SK-N-SH (cell line): Measurements from ENCODE around the gene PIP5K1C. TPM values are rescaled to one million over a fixed set of nuclear protein-coding genes. Genes with fewer than 3 reads are reported as not detected.

ENCODE experiments used
- CTCF ChIA-PET: fragments of 300-600, 350-600 bp; formaldehyde crosslinking; extraction: SDS; loops from one replicate; lab custom pipeline; 2021; lab: Yijun Ruan, JAX
- POLR2A ChIA-PET: fragments of 350-600 bp; sonication (Branson Sonifier 250); formaldehyde crosslinking; extraction: SDS; loops from one replicate; lab custom pipeline; 2020; ENCODE audit warnings: antibody characterized with exemption, inconsistent platforms; lab: Yijun Ruan, JAX
- DNase-seq: peaks from one replicate; pipeline ENCODE4 v3.0.0; 2012
- H2AFZ ChIP-seq: fragments of 200-600 bp; sonication (generic); 2 replicates; pipeline ENCODE4 v1.8.1; 2016; ENCODE audit warnings: antibody characterized with exemption, mild to moderate bottlenecking, low read depth
- H3F3A ChIP-seq: fragments of 200-600 bp; sonication (generic); replicated peaks from 2 replicates; pipeline ENCODE3; 2016; ENCODE audit warnings: antibody characterized with exemption, mild to moderate bottlenecking; ENCODE audit not compliant: insufficient read depth
- H3K27ac ChIP-seq, 2 experiments: fragments of 200-500 bp in 1 of 2; fragments of 200-600 bp in 1 of 2; sonication (Bioruptor generic) in 1 of 2; sonication (generic), shearing (Covaris generic) in 1 of 2; 2 replicates each; pipeline versions ENCODE4 v1.5.1 to v1.6.1; 2014 to 2016; ENCODE audit warnings: low read depth in 2 of 2, inconsistent platforms in 1 of 2, low read length in 1 of 2, mild to moderate bottlenecking in 1 of 2, mixed read lengths in 1 of 2
- H3K27me3 ChIP-seq: fragments of 200-600 bp; sonication (generic), shearing (Covaris generic); 2 replicates; pipeline ENCODE4 v1.6.1; 2016; ENCODE audit warnings: mixed run types; ENCODE audit not compliant: insufficient read depth
- H3K36me3 ChIP-seq, 2 experiments: fragments of 200-500 bp in 1 of 2; fragments of 200-600 bp in 1 of 2; sonication (Bioruptor generic) in 1 of 2; sonication (generic) in 1 of 2; replicated peaks in 1 of 2; 2 replicates each; pipeline versions ENCODE3 to v1.5.1; 2014 to 2016; ENCODE audit warnings: low read length in 1 of 2, mild to moderate bottlenecking in 1 of 2; ENCODE audit not compliant: insufficient read depth in 2 of 2, control insufficient read depth in 1 of 2
- H3K4me1 ChIP-seq, 2 experiments: fragments of 200-500 bp in 1 of 2; fragments of 200-600 bp in 1 of 2; sonication (Bioruptor generic) in 1 of 2; sonication (generic), shearing (Covaris generic) in 1 of 2; 2 replicates each; pipeline versions ENCODE4 v1.5.1 to v1.6.1; 2014 to 2016; ENCODE audit warnings: low read depth in 1 of 2, low read length in 1 of 2, mixed run types in 1 of 2; ENCODE audit not compliant: insufficient read depth in 2 of 2, control insufficient read depth in 1 of 2
- H3K4me2 ChIP-seq: fragments of 200-600 bp; sonication (generic), shearing (Covaris generic); 2 replicates; pipeline ENCODE4 v1.6.1; 2017; ENCODE audit warnings: mixed run types
- H3K4me3 ChIP-seq, 2 experiments: fragments of 200-500 bp in 1 of 2; fragments of 200-600 bp in 1 of 2; sonication (Bioruptor generic) in 1 of 2; sonication (generic), shearing (Covaris generic) in 1 of 2; 2 replicates each; pipeline versions ENCODE4 v1.5.1 to v1.8.1; 2014 to 2016; ENCODE audit warnings: low read depth in 2 of 2, inconsistent platforms in 1 of 2, low read length in 1 of 2, mild to moderate bottlenecking in 1 of 2, mixed read lengths in 1 of 2, moderate library complexity in 1 of 2
- H3K79me2 ChIP-seq: fragments of 200-600 bp; sonication (generic); 2 replicates; pipeline ENCODE4 v1.8.1; 2017; ENCODE audit warnings: mild to moderate bottlenecking; ENCODE audit not compliant: insufficient read depth
- H3K9ac ChIP-seq: fragments of 200-600 bp; sonication (generic); 2 replicates; pipeline ENCODE4 v1.6.1; 2017; ENCODE audit warnings: mixed run types
- H3K9me2 ChIP-seq: fragments of 200-600 bp; sonication (generic); 2 replicates; pipeline ENCODE4 v1.6.1; 2017; ENCODE audit warnings: mixed run types
- H3K9me3 ChIP-seq: fragments of 200-600 bp; sonication (generic); 2 replicates; pipeline ENCODE4 v1.6.1; 2017; ENCODE audit warnings: mixed run types, mild to moderate bottlenecking, moderate library complexity
- H4K20me1 ChIP-seq: fragments of 200-600 bp; sonication (generic); 2 replicates; pipeline ENCODE4 v1.6.1; 2017; ENCODE audit warnings: mild to moderate bottlenecking, mixed run types; ENCODE audit not compliant: insufficient read depth
- ELF1 ChIP-seq: IDR thresholded peaks from 2 replicates; pipeline ENCODE4 v1.4.0; 2012
- EP300 ChIP-seq, 2 experiments: IDR thresholded peaks; 2 replicates each; pipeline versions ENCODE4 v1.4.0 to v1.6.1; 2012; ENCODE audit warnings: borderline replicate concordance in 1 of 2, low read depth in 1 of 2, low read length in 1 of 2
- EZH2phosphoT487 ChIP-seq: fragments of 200-600 bp; sonication (generic); IDR thresholded peaks from 2 replicates; pipeline ENCODE4 v1.6.1; 2017; ENCODE audit warnings: low read depth, mixed run types, mild to moderate bottlenecking, antibody characterized with exemption, moderate library complexity, borderline replicate concordance
- FOSL2 ChIP-seq: IDR thresholded peaks from 2 replicates; pipeline ENCODE4 v1.4.0; 2012; ENCODE audit warnings: low read depth, mild to moderate bottlenecking, moderate library complexity, borderline replicate concordance
- FOXJ3 ChIP-seq: sonication (generic); formaldehyde crosslinking; IDR thresholded peaks from 2 replicates; pipeline ENCODE4 v1.5.1; 2020; ENCODE audit warnings: mild to moderate bottlenecking, missing genetic modification reagents
- FOXM1 ChIP-seq: IDR thresholded peaks from 2 replicates; pipeline ENCODE4 v1.4.0; 2012; ENCODE audit warnings: low read depth, mild to moderate bottlenecking
- GATA2 ChIP-seq: sonication (generic); formaldehyde crosslinking; IDR thresholded peaks from 2 replicates; pipeline ENCODE4 v1.5.0; 2020; ENCODE audit warnings: mild to moderate bottlenecking, missing genetic modification reagents
- JUND ChIP-seq: IDR thresholded peaks from 2 replicates; pipeline ENCODE4 v1.4.0; 2012
- MAX ChIP-seq: IDR thresholded peaks from 2 replicates; pipeline ENCODE4 v1.4.0; 2012; ENCODE audit warnings: low read depth
- MXI1 ChIP-seq: IDR thresholded peaks from 2 replicates; pipeline ENCODE4 v1.6.1; 2012; ENCODE audit warnings: mild to moderate bottlenecking, low read depth, low read length, improper control_type of control experiment
- RCOR1 ChIP-seq: fragments of 150-350 bp; IDR thresholded peaks from 2 replicates; pipeline ENCODE4 v1.6.1; 2017; ENCODE audit warnings: antibody characterized with exemption, low read length
- RXRA ChIP-seq: IDR thresholded peaks from 2 replicates; pipeline ENCODE4 v1.4.0; 2012; ENCODE audit warnings: low read depth, mild to moderate bottlenecking, borderline replicate concordance
- SIN3A ChIP-seq: IDR thresholded peaks from 2 replicates; pipeline ENCODE4 v1.6.1; 2012; ENCODE audit warnings: low read depth, mild to moderate bottlenecking, low read length, moderate library complexity, borderline replicate concordance
- SMC3 ChIP-seq: IDR thresholded peaks from 2 replicates; pipeline ENCODE4 v1.6.1; 2012; ENCODE audit warnings: low read depth, low read length, improper control_type of control experiment
- TAF1 ChIP-seq: IDR thresholded peaks from 2 replicates; pipeline ENCODE4 v1.6.1; 2012; ENCODE audit warnings: low read depth, mild to moderate bottlenecking, low read length, moderate library complexity, borderline replicate concordance
- TEAD4 ChIP-seq: IDR thresholded peaks from 2 replicates; pipeline ENCODE4 v1.4.0; 2012; ENCODE audit warnings: mild to moderate bottlenecking, borderline replicate concordance; ENCODE audit not compliant: insufficient read depth
- USF2 ChIP-seq: fragments of 150-350 bp; IDR thresholded peaks from 2 replicates; pipeline ENCODE4 v1.6.1; 2017; ENCODE audit warnings: antibody characterized with exemption, low read length, low read depth, borderline replicate concordance
- YY1 ChIP-seq: IDR thresholded peaks from 2 replicates; pipeline ENCODE4 v1.4.0; 2012; ENCODE audit warnings: low read depth, mild to moderate bottlenecking
- ZBTB33 ChIP-seq: IDR thresholded peaks from 2 replicates; pipeline ENCODE4 v1.4.0; 2012; ENCODE audit warnings: low read depth, borderline replicate concordance
- WGBS: methylation state at CpG from one replicate; pipeline ENCODE4 v1.1.6; 2017; ENCODE audit warnings: low lambda C conversion rate; 5-methylcytosine and 5-hydroxymethylcytosine counted together
- polyA plus RNA-seq, 3 experiments: library from polyadenylated mRNA; depleted of rRNA; stranded (reverse); fragments of >200 nt; gene quantifications; 2 replicates each; pipeline ENCODE4 v1.2.3, GENCODE V29; 2012

PIP5K1C gene
- polyA plus RNA-seq, 1 of the 3 experiments (the other 2 are of a cell fraction) = 12.3 TPM

GRCh38 chr19:3672993-3673392 is 27.3 kb downstream of the PIP5K1C start (continued):
- TF ChIP-seq ZBTB33 (no peak), TEAD4 (no peak), ELF1 (no peak), JUND (no peak), USF2 (no peak), RCOR1 (no peak)

GRCh38 chr19:3672575-3672948 is 27.7 kb downstream of the PIP5K1C start:
- H3K79me2 ChIP-seq = peaks cover 10% of the 10 kb centered on the region; the same call in 1 of the 2 replicates
- H3K27ac ChIP-seq = no peak overlapping the region
- H3K36me3 ChIP-seq = no peaks in the 10 kb centered on the region
- no peak overlapping the region for H3K4me2 ChIP-seq
- WGBS = 88% methylated on average over 7 of the region's 8 CpGs
- ChIA-PET CTCF (interaction anchor here (1.2 to 2.0 kb wide), 3 partner anchors 20 to 34 kb away, joined by 3 to 8 read pairs (median 4); no protein-coding TSS in a partner anchor), POLR2A (no interaction called here)
- no peak for DNase-seq
- H4K20me1 ChIP-seq = 0 out of 2 replicates have a peak, but pooled peaks cover 16% of the 10 kb centered on the region
- TF ChIP-seq GATA2 = no peak
- TF ChIP-seq SMC3 = no peak
- TF ChIP-seq, all 33 proteins: peak for 0
- Histone ChIP-seq H3K9me2 (no peaks in the 10 kb centered on the region), H2AFZ (no peak overlapping the region), H3K9ac (no peak overlapping the region), H3F3A (no peaks in the 10 kb centered on the region), H3K4me3 (no peak overlapping the region), H3K4me1 (no peaks in the 10 kb centered on the region), H3K9me3 (no peaks in the 10 kb centered on the region), H3K27me3 (no peaks in the 10 kb centered on the region)

GRCh38 chr19:3671680-3672574 is 28.3 kb downstream of the PIP5K1C start:
- Histone ChIP-seq H3K9ac (no peak overlapping the region), H3K4me3 (no peak overlapping the region), H2AFZ (no peak overlapping the region), H3K9me3 (no peaks in the 10 kb centered on the region), H3F3A (no peaks in the 10 kb centered on the region), H3K4me2 (no peak overlapping the region), H3K4me1 (no peaks in the 10 kb centered on the region), H3K27ac (no peak overlapping the region), H4K20me1 (0 out of 2 replicates have a peak, but pooled peaks cover 16% of the 10 kb centered on the region), H3K79me2 (peaks cover 10% of the 10 kb centered on the region; the same call in 1 of the 2 replicates), H3K27me3 (no peaks in the 10 kb centered on the region), H3K36me3 (no peaks in the 10 kb centered on the region), H3K9me2 (no peaks in the 10 kb centered on the region)
- 83% methylated on average over 19 of the region's 40 CpGs for WGBS
- no peak for DNase-seq
- POLR2A ChIA-PET = no interaction called here
- CTCF ChIA-PET = interaction anchor here (1.1 to 2.0 kb wide), 4 partner anchors 10 to 35 kb away, joined by 4 to 8 read pairs (median 4); no protein-coding TSS in a partner anchor
- TF ChIP-seq FOXJ3 (CRISPR knock-in tag) = no peak
- TF ChIP-seq SIN3A = no peak
- TF ChIP-seq SMC3 = no peak
- no peak for TF ChIP-seq MXI1
- no peak for TF ChIP-seq MAX
- no peak for TF ChIP-seq RXRA
- no peak for TF ChIP-seq TAF1
- no peak for TF ChIP-seq FOSL2
- no peak for TF ChIP-seq EP300 (IDR thresholded peaks at IDR 0.05; ENCODE audit: borderline replicate concordance in 1 of 2, low read depth in 1 of 2, low read length in 1 of 2)
- TF ChIP-seq YY1 = no peak
- no peak for TF ChIP-seq EZH2phosphoT487
- no peak for TF ChIP-seq ZBTB33
- no peak for TF ChIP-seq FOXM1
- no peak for TF ChIP-seq JUND
- TF ChIP-seq GATA2 = no peak
